K562 (cell line): Measurements from ENCODE around the gene LYPD5. TPM values are rescaled to one million over a fixed set of nuclear protein-coding genes. Genes with fewer than 3 reads are reported as not detected.

Experiments
- BACH1 ChIP-seq: fragments of 200-800 bp; sonication (Bioruptor generic); IDR thresholded peaks from 2 replicates; pipeline ENCODE4 v1.6.1; 2016; ENCODE audit warnings: missing genetic modification characterization, missing compliant biosample characterization
- ETV5 ChIP-seq: sonication (generic); formaldehyde crosslinking; IDR thresholded peaks from 2 replicates; pipeline ENCODE4 v1.4.0; 2020; ENCODE audit warnings: low read depth, mild to moderate bottlenecking, missing genetic modification reagents
- KLF10 ChIP-seq: fragments of 250-450 bp; sonication (Bioruptor Pico); IDR thresholded peaks from 2 replicates; pipeline ENCODE4 v1.6.1; 2021; ENCODE audit warnings: matching md5 sums
- MCM2 ChIP-seq: fragments of 450-650 bp; IDR thresholded peaks from 2 replicates; pipeline ENCODE4 v1.6.1; 2017; ENCODE audit warnings: low read depth, mild to moderate bottlenecking
- MEF2D ChIP-seq: conservative IDR thresholded peaks from 2 replicates; pipeline ENCODE4 v1.6.1; 2016; ENCODE audit warnings: low read depth, missing genetic modification characterization, missing compliant biosample characterization
- NCOA1 ChIP-seq: fragments of 450-650 bp; IDR thresholded peaks from 2 replicates; pipeline ENCODE4 v1.6.1; 2016; ENCODE audit warnings: low read depth
- NFIC ChIP-seq: fragments of 450-650 bp; IDR thresholded peaks from 2 replicates; pipeline ENCODE4 v1.6.1; 2017; ENCODE audit warnings: mild to moderate bottlenecking, inconsistent platforms
- NR1H2 ChIP-seq: sonication (generic); formaldehyde crosslinking; IDR thresholded peaks from 2 replicates; pipeline ENCODE4 v1.4.0; 2020; ENCODE audit warnings: mild to moderate bottlenecking, missing genetic modification reagents
- PHB2 ChIP-seq: fragments of 450-650 bp; IDR thresholded peaks from 2 replicates; pipeline ENCODE4 v1.6.1; 2017; ENCODE audit warnings: low read depth
- STAT5A ChIP-seq: IDR thresholded peaks from 2 replicates; pipeline ENCODE4 v1.6.1; 2012; ENCODE audit warnings: low read length, inconsistent platforms, borderline replicate concordance
- TCF7 ChIP-seq: sonication (generic); IDR thresholded peaks from 2 replicates; pipeline ENCODE4 v1.6.1; 2016; ENCODE audit warnings: antibody characterized with exemption, borderline replicate concordance
- TEAD1 ChIP-seq, 2 experiments: fragments of 450-650 bp in 1 of 2; sonication (generic) in 1 of 2; formaldehyde crosslinking; IDR thresholded peaks; 2 replicates each; pipeline versions ENCODE4 v1.4.0 to v1.8.0; 2020 to 2022; ENCODE audit warnings: mild to moderate bottlenecking in 2 of 2, missing genetic modification reagents in 1 of 2
- TOE1 ChIP-seq, 2 experiments: fragments of 450-650 bp in 1 of 2; sonication (generic) in 1 of 2; formaldehyde crosslinking in 1 of 2; IDR thresholded peaks; 2 replicates each; pipeline versions ENCODE4 v1.7.1 to v1.8.0; 2016 to 2022; ENCODE audit warnings: borderline replicate concordance in 2 of 2, mild to moderate bottlenecking in 2 of 2, antibody characterized with exemption in 1 of 2, inconsistent platforms in 1 of 2, low read depth in 1 of 2, missing genetic modification reagents in 1 of 2, moderate library complexity in 1 of 2
- XRCC4 ChIP-seq: IDR thresholded peaks from one replicate; pipeline ENCODE4 v1.6.1; 2011; ENCODE audit not compliant: insufficient read depth, insufficient read length; ENCODE audit errors: extremely low read depth
- ZBTB8A ChIP-seq: fragments of 450-650 bp; IDR thresholded peaks from 2 replicates; pipeline ENCODE4 v1.6.1; 2018; ENCODE audit warnings: mild to moderate bottlenecking, moderate library complexity; ENCODE audit not compliant: partially characterized antibody
- ZNF253 ChIP-seq: fragments of 250-450 bp; sonication (Bioruptor Pico); conservative IDR thresholded peaks from 2 replicates; pipeline ENCODE4 v1.6.1; 2021; ENCODE audit warnings: mild to moderate bottlenecking
- ZNF584 ChIP-seq: fragments of 200-800 bp; sonication (Bioruptor generic); IDR thresholded peaks from 2 replicates; pipeline ENCODE4 v1.6.1; 2016; ENCODE audit warnings: low read depth, mild to moderate bottlenecking, missing genetic modification characterization, missing compliant biosample characterization
- ZNF830 ChIP-seq: fragments of 250-450 bp; sonication (Bioruptor Pico); IDR thresholded peaks from 2 replicates; pipeline ENCODE4 v1.5.0; 2021; ENCODE audit warnings: mild to moderate bottlenecking
- polyA plus RNA-seq, 8 experiments: library from polyadenylated mRNA; depleted of rRNA in 4 of 8; stranded (reverse) in 5 of 8; unstranded in 3 of 8; fragments of >200 nt; fragmentation: Nextera tagmentation in 2 of 8; fragmentation: Illumina TruSeq in 1 of 8; extraction: Ambion mirVana in 2 of 8; extraction: Trizol in 1 of 8; gene quantifications; 2 replicates each; pipeline versions ENCODE4 v1.2.1 to v1.2.3, GENCODE V29; 2011 to 2014; ENCODE audit warnings: inconsistent platforms in 1 of 8, missing spikeins in 1 of 8
- total RNA-seq, 7 experiments: library from RNA; depleted of rRNA in 6 of 7; stranded (reverse); fragments of >200 nt in 6 of 7; fragmentation: Illumina TruSeq in 2 of 7; extraction: Trizol in 2 of 7; gene quantifications; 2 replicates each; pipeline versions ENCODE4 v1.2.1 to v1.2.3, GENCODE V29; 2011 to 2021; ENCODE audit warnings: low replicate concordance in 1 of 7
- TF ChIP-seq, protein P1 (sequence below): conservative IDR thresholded peaks from 2 replicates; pipeline ENCODE4 v1.6.1; 2011; ENCODE audit warnings: low read depth, mild to moderate bottlenecking, low read length; ENCODE audit not compliant: control insufficient read depth
- TF ChIP-seq, protein P2 (sequence below): fragments of 450-650 bp; IDR thresholded peaks from 2 replicates; pipeline ENCODE4 v1.6.1; 2016; ENCODE audit warnings: low read depth

LYPD5 gene
- total and polyA plus RNA-seq, 9 of the 15 experiments (the other 6 are each of a cell fraction or from before 2014, with no cell fraction given) = 0.03 to 0.22 (median 0.10) TPM; not detected in 3

DNA sequence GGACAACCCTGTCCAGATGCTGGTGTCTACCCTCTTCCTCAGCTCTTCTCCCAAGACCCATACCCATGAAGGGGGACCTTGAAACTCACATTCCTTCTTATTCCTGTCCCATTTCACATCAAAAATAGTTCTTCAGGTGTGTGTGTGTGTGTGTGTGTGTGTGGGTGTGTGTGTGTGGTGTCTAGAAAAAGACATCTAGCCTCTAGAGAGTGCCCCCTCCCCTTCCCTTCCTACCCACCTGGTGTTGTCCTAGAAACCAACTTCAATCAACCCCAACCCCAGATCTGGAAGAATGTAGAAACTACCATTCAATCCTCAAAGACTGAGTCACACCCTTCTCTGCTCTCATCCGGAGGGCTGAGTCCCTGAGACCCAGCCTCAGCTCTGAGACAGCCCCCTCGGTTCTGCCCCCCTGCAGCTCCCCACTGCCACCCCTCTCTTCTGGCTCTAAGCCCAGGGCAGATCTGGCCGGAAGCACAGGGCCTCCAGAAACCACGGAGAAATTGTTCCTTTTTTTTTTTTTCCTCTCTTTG lies 25.0 kb downstream of the LYPD5 start (continued):
- TF ChIP-seq NR1H2 (CRISPR knock-in tag) = no peak
- TF ChIP-seq ZNF584 (CRISPR knock-in tag) = 0 out of 2 replicates have a peak, but pooled peaks have one; percentile 46
- no peak for TF ChIP-seq BACH1 (tag)
- TF ChIP-seq STAT5A = no peak
- no peak for TF ChIP-seq KLF10 (CRISPR knock-in tag)
- TF ChIP-seq ZNF253 (CRISPR knock-in tag) = no peak
- TF ChIP-seq ETV5 (CRISPR knock-in tag) = peak; percentile 63; the same call in 1 of the 2 replicates
- TF ChIP-seq ZNF830 = no peak
- TF ChIP-seq XRCC4 = no peak
- TF ChIP-seq TEAD1 (CRISPR knock-in tag; IDR thresholded peaks at IDR 0.05) = peak in 1 of 2 experiments; percentile 95; a peak in 2 of 4 replicates
- TF ChIP-seq MCM2 = no peak
- TF ChIP-seq TOE1 (IDR thresholded peaks at IDR 0.05; ENCODE audit: borderline replicate concordance) = no peak
- no peak for TF ChIP-seq TOE1 (CRISPR knock-in tag; IDR thresholded peaks at IDR 0.05; ENCODE audit: borderline replicate concordance, low read depth)
- peak; percentile 86 for TF ChIP-seq NFIC
- no peak for TF ChIP-seq TCF7
- no peak for TF ChIP-seq PHB2
- 0 out of 2 replicates have a peak, but pooled peaks have one; percentile 22 for TF ChIP-seq NCOA1
- TF ChIP-seq ZBTB8A = no peak
- TF ChIP-seq MEF2D (tag) = 0 out of 2 replicates have a peak, but pooled peaks have one; percentile 20
- TF ChIP-seq, protein P1, sequence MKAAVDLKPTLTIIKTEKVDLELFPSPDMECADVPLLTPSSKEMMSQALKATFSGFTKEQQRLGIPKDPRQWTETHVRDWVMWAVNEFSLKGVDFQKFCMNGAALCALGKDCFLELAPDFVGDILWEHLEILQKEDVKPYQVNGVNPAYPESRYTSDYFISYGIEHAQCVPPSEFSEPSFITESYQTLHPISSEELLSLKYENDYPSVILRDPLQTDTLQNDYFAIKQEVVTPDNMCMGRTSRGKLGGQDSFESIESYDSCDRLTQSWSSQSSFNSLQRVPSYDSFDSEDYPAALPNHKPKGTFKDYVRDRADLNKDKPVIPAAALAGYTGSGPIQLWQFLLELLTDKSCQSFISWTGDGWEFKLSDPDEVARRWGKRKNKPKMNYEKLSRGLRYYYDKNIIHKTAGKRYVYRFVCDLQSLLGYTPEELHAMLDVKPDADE = no peak
- TF ChIP-seq, protein P2, sequence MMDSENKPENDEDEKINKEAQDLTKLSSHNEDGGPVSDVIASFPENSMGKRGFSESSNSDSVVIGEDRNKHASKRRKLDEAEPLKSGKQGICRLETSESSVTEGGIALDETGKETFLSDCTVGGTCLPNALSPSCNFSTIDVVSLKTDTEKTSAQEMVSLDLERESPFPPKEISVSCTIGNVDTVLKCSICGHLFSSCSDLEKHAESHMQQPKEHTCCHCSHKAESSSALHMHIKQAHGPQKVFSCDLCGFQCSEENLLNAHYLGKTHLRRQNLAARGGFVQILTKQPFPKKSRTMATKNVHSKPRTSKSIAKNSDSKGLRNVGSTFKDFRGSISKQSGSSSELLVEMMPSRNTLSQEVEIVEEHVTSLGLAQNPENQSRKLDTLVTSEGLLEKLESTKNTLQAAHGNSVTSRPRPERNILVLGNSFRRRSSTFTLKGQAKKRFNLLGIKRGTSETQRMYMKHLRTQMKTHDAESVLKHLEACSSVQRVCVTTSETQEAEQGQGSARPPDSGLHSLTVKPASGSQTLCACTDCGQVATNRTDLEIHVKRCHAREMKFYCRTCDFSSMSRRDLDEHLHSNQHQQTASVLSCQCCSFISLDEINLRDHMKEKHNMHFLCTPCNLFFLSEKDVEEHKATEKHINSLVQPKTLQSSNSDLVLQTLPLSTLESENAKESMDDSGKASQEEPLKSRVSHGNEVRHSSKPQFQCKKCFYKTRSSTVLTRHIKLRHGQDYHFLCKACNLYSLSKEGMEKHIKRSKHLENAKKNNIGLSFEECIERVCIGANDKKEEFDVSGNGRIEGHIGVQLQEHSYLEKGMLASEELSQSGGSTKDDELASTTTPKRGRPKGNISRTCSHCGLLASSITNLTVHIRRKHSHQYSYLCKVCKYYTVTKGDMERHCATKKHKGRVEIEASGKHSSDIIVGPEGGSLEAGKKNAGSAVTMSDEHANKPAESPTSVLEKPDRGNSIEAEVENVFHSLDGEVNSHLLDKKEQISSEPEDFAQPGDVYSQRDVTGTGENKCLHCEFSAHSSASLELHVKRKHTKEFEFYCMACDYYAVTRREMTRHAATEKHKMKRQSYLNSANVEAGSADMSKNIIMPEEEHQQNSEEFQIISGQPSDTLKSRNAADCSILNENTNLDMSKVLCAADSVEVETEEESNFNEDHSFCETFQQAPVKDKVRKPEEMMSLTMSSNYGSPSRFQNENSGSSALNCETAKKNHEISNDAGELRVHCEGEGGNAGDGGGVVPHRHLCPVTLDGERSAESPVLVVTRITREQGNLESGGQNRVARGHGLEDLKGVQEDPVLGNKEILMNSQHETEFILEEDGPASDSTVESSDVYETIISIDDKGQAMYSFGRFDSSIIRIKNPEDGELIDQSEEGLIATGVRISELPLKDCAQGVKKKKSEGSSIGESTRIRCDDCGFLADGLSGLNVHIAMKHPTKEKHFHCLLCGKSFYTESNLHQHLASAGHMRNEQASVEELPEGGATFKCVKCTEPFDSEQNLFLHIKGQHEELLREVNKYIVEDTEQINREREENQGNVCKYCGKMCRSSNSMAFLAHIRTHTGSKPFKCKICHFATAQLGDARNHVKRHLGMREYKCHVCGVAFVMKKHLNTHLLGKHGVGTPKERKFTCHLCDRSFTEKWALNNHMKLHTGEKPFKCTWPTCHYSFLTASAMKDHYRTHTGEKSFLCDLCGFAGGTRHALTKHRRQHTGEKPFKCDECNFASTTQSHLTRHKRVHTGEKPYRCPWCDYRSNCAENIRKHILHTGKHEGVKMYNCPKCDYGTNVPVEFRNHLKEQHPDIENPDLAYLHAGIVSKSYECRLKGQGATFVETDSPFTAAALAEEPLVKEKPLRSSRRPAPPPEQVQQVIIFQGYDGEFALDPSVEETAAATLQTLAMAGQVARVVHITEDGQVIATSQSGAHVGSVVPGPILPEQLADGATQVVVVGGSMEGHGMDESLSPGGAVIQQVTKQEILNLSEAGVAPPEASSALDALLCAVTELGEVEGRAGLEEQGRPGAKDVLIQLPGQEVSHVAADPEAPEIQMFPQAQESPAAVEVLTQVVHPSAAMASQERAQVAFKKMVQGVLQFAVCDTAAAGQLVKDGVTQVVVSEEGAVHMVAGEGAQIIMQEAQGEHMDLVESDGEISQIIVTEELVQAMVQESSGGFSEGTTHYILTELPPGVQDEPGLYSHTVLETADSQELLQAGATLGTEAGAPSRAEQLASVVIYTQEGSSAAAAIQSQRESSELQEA = no peak
